Measurements from ENCODE around the gene COL18A1. TPM values are rescaled to one million over a fixed set of nuclear protein-coding genes. Genes with fewer than 3 reads are reported as not detected.

The COL18A1 gene
- total and polyA plus RNA-seq, 4 donors, result 44.9 to 308 (median 232) TPM

GRCh38 chr21:45421071-45421845, 16.3 kb downstream of the COL18A1 start:
- no peaks in the 10 kb centered on the region for H3K36me3 ChIP-seq (ENCODE audit: control insufficient read depth in 4 of 4, insufficient read depth in 3 of 4, low read depth in 1 of 4, low read length in 3 of 4)
- no peak for DNase-seq (ENCODE audit: low spot score)
- no peaks in the 10 kb centered on the region for H3K9me3 ChIP-seq (ENCODE audit: control insufficient read depth in 4 of 4, low read length in 3 of 4)
- H3K27ac ChIP-seq (ENCODE audit: low read depth in 1 of 2, low read length in 2 of 2), result no peak overlapping the region
- TF ChIP-seq CTCF (IDR thresholded peaks at IDR 0.05; ENCODE audit: low read depth, low read length, missing input control), result no peak
- TF ChIP-seq ATF3 (IDR thresholded peaks at IDR 0.05), result no peak
- TF ChIP-seq, protein P1, sequence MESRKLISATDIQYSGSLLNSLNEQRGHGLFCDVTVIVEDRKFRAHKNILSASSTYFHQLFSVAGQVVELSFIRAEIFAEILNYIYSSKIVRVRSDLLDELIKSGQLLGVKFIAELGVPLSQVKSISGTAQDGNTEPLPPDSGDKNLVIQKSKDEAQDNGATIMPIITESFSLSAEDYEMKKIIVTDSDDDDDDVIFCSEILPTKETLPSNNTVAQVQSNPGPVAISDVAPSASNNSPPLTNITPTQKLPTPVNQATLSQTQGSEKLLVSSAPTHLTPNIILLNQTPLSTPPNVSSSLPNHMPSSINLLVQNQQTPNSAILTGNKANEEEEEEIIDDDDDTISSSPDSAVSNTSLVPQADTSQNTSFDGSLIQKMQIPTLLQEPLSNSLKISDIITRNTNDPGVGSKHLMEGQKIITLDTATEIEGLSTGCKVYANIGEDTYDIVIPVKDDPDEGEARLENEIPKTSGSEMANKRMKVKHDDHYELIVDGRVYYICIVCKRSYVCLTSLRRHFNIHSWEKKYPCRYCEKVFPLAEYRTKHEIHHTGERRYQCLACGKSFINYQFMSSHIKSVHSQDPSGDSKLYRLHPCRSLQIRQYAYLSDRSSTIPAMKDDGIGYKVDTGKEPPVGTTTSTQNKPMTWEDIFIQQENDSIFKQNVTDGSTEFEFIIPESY (IDR thresholded peaks at IDR 0.05), result no peak
- no peak for TF ChIP-seq GABPA (IDR thresholded peaks at IDR 0.05 in 1 of 2, conservative IDR thresholded peaks at IDR 0.05 in 1 of 2)
- TF ChIP-seq, protein P2, sequence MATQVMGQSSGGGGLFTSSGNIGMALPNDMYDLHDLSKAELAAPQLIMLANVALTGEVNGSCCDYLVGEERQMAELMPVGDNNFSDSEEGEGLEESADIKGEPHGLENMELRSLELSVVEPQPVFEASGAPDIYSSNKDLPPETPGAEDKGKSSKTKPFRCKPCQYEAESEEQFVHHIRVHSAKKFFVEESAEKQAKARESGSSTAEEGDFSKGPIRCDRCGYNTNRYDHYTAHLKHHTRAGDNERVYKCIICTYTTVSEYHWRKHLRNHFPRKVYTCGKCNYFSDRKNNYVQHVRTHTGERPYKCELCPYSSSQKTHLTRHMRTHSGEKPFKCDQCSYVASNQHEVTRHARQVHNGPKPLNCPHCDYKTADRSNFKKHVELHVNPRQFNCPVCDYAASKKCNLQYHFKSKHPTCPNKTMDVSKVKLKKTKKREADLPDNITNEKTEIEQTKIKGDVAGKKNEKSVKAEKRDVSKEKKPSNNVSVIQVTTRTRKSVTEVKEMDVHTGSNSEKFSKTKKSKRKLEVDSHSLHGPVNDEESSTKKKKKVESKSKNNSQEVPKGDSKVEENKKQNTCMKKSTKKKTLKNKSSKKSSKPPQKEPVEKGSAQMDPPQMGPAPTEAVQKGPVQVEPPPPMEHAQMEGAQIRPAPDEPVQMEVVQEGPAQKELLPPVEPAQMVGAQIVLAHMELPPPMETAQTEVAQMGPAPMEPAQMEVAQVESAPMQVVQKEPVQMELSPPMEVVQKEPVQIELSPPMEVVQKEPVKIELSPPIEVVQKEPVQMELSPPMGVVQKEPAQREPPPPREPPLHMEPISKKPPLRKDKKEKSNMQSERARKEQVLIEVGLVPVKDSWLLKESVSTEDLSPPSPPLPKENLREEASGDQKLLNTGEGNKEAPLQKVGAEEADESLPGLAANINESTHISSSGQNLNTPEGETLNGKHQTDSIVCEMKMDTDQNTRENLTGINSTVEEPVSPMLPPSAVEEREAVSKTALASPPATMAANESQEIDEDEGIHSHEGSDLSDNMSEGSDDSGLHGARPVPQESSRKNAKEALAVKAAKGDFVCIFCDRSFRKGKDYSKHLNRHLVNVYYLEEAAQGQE (IDR thresholded peaks at IDR 0.05), result no peak
- no peak for TF ChIP-seq FOXA2 (IDR thresholded peaks at IDR 0.05)
- TF ChIP-seq HNF4A (conservative IDR thresholded peaks at IDR 0.05), result no peak
- no peaks in the 10 kb centered on the region for H3K4me1 ChIP-seq (ENCODE audit: control insufficient read depth in 4 of 4, insufficient read depth in 4 of 4, low read length in 3 of 4)
- H3K27me3 ChIP-seq (ENCODE audit: control insufficient read depth in 4 of 4, insufficient read depth in 4 of 4, low read length in 3 of 4), result no peaks in the 10 kb centered on the region
- 87% methylated on average over 25 of the region's 25 CpGs for WGBS
- H3K9ac ChIP-seq (ENCODE audit: low read depth in 1 of 2, low read length in 2 of 2), result no peak overlapping the region
- H3K4me3 ChIP-seq (ENCODE audit: low read depth in 1 of 3, low read length in 3 of 3), result no peak overlapping the region

- DNase-seq (ENCODE audit: low spot score), result no peak
- 94% methylated on average over 28 of the region's 28 CpGs for WGBS
- no peak overlapping the region for H3K4me3 ChIP-seq (ENCODE audit: low read depth in 1 of 3, low read length in 3 of 3)
- H3K9me3 ChIP-seq (ENCODE audit: control insufficient read depth in 4 of 4, low read length in 3 of 4), result no peaks in the 10 kb centered on the region
- no peaks in the 10 kb centered on the region for H3K4me1 ChIP-seq (ENCODE audit: control insufficient read depth in 4 of 4, insufficient read depth in 4 of 4, low read length in 3 of 4)
- TF ChIP-seq FOXA2 (IDR thresholded peaks at IDR 0.05) (no peak), MAX (IDR thresholded peaks at IDR 0.05) (no peak), HNF4G (IDR thresholded peaks at IDR 0.05) (no peak), RAD21 (IDR thresholded peaks at IDR 0.05) (no peak), YY1 (IDR thresholded peaks at IDR 0.05) (no peak), EGR1 (IDR thresholded peaks at IDR 0.05; ENCODE audit: low read depth in 2 of 2) (no peak)
- no peak overlapping the region for H3K9ac ChIP-seq (ENCODE audit: low read depth in 1 of 2, low read length in 2 of 2)
- no peak overlapping the region for H3K27ac ChIP-seq (ENCODE audit: low read depth in 1 of 2, low read length in 2 of 2)
- no peaks in the 10 kb centered on the region for H3K27me3 ChIP-seq (ENCODE audit: control insufficient read depth in 4 of 4, insufficient read depth in 4 of 4, low read length in 3 of 4)
- no peaks in the 10 kb centered on the region for H3K36me3 ChIP-seq (ENCODE audit: control insufficient read depth in 4 of 4, insufficient read depth in 3 of 4, low read depth in 1 of 4, low read length in 3 of 4)
Measured at GRCh38 chr21:45421846-45422775, 17.1 kb downstream of the COL18A1 start.

Data from liver (tissue), 9 donors.